Stimulated activated CD8-positive, alpha-beta memory T cell treated with anti-CD3 and anti-CD28 coated beads, Interleukin-12 subunit alpha, Interleukin-12 subunit beta, amount 100 ng/mL, for 4 hours (primary cell): ENCODE results near the gene KCNF1.

Experiments
- DNase-seq: peaks from one replicate; pipeline ENCODE4 v3.0.0-alpha.2; 2020; ENCODE audit warnings: low read depth

Gene KCNF1

GRCh38 chr2:10919771-10920621 is 8.3 kb downstream of the KCNF1 start:
- no peak for DNase-seq

DNA sequence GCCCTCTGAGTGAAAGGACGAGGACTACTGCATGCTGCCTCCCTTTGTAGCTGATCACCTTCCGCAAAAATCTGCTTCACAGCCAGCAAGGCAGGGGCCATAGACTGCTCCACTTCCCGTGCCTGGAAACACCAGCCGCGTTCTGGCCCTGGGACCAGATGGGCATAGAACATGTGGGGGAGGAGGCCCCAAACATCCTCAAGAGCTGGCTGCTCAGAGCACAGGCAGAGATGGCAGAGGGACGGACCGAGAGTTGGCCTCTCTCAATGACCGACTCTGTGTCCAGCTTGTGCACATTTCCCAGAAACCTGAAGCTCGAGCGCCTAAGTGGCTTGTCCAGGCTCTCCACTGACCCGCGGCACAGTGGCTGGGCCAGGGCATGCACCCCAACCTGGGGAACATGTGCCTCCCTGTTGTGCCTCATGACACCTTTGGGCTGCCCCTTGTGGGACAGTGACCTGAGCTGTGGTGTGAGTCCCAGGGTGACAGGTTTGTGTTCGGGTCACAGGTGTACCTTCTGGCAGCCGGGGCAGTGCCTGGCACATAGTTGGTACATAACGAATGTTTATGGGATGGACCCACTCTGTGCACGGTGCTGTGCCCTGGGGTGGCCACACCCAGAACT is 9.1 kb downstream of the KCNF1 start:
- no peak for DNase-seq

GRCh38 chr2:10921525-10921924 is 9.8 kb downstream of the KCNF1 start:
- no peak for DNase-seq

- no peak for DNase-seq
These were observed 10.7 kb downstream of the KCNF1 start for GRCh38 chr2:10922307-10923007.

GRCh38 chr2:10923008-10923375 is 11.3 kb downstream of the KCNF1 start:
- no peak for DNase-seq

- no peak for DNase-seq
These were observed 12.2 kb downstream of the KCNF1 start for GRCh38 chr2:10923965-10924364.

DNA sequence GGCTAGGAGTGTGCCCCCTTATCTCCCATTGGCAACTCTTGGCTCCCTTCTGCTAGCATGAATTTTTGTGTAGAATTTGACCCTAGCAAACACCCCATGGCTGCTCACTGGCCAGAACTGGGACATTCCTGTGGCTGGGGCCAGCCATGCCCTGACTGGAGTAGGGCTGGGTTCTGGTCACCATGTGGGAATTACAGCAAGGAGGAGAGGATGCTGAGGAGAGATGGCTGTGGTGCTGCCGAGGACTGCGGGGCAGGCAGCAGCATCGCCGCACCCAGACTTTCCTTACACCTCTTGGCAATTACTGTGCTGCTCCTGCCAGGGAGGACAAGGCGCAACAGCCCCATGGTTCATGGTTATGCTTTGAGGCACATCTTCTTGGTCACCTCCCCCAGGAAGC is 12.7 kb downstream of the KCNF1 start:
- no peak for DNase-seq

DNA sequence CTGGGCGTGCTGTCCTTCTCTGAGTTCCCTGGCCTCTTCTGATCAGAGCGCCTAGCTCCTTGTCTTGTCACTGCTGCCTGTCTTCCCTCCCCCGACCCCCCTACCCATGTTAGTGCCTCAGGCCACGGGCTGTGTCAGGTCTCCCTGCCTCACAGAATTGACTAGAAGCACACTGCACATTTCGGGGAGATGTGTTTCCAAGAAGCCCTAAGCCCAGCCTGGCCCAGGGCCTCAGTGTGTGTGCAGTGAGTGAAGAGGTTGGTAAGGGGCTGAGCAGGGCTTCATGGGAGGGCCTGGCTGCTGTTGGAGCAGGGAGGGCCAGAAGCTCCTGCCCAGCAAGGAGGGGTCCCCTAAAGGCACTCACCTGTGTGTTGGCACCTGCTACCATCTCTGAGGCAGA is 13.1 kb downstream of the KCNF1 start:
- no peak for DNase-seq

- DNase-seq = no peak
These were observed 14.6 kb downstream of the KCNF1 start for GRCh38 chr2:10926191-10926820.

DNA sequence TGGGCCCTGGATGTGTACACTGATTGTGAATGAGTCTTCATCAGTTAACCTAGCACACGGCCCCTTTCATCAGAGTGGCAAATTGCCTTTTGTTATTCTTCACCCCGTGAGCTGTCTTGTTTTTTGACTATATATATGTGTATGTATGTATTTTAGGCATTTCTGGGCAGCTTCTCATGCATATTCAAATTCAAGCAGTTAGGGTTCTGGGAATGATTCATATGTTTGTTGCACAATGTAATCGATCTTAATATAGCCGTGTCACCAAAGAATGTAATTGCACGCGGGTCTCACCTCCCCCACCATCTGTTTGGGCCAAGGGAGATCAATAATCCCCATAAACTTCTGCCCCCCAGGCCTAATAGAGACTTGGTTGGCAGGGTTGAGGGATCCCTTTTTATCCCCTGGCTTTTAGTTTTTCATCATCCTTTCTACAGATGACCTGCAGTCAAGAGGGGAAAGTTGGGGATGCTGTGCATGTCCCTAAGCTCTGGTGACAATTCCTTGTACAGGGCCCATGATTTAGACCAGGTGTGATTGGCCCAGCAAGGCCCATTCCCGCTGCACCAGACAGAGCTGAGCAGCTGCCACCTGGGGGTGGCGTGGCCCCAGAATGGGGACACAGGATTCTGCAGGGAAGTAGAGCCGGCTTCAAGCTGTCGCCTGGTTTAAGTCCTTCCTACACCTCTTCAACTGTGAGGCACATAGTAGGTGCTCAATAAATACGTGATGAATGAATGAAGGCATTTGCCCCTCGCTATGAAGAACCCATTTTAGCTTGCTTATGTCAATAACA is 19.2 kb downstream of the KCNF1 start:
- no peak for DNase-seq

GRCh38 chr2:10931710-10932255 is 20.0 kb downstream of the KCNF1 start:
- DNase-seq = no peak

- DNase-seq = no peak
These were observed 20.8 kb downstream of the KCNF1 start for GRCh38 chr2:10932345-10933151.

DNA sequence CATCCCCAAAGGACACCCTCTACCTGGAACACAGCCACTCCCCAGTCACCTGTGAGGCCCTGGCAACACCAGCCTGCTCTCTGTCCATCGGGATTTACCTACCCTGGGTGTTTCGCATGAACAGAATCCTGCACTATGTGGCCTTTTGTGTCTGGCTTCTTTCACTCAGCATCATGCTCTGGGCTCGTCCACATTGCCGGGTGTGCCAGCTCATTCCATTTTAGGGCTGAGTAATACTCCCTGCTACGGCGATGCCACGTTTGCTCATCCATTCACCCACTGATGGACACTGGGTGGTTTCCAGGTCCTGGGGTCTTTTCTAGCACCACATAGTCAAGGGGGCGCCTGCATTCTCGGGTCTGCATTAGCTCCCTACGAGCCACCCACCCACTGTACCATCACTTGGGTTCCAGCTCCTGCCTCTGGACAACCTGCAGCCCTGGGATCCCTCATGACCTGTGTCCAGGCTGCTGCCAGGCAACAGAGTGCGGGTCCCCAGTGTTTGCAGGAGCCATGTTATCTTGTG is 22.0 kb downstream of the KCNF1 start:
- DNase-seq = no peak

GRCh38 chr2:10934308-10934978 is 22.7 kb downstream of the KCNF1 start:
- DNase-seq = no peak

- no peak for DNase-seq
These were observed 23.2 kb downstream of the KCNF1 start for GRCh38 chr2:10934979-10935350.

- DNase-seq = no peak
These were observed 23.7 kb downstream of the KCNF1 start for GRCh38 chr2:10935366-10935918.

DNA sequence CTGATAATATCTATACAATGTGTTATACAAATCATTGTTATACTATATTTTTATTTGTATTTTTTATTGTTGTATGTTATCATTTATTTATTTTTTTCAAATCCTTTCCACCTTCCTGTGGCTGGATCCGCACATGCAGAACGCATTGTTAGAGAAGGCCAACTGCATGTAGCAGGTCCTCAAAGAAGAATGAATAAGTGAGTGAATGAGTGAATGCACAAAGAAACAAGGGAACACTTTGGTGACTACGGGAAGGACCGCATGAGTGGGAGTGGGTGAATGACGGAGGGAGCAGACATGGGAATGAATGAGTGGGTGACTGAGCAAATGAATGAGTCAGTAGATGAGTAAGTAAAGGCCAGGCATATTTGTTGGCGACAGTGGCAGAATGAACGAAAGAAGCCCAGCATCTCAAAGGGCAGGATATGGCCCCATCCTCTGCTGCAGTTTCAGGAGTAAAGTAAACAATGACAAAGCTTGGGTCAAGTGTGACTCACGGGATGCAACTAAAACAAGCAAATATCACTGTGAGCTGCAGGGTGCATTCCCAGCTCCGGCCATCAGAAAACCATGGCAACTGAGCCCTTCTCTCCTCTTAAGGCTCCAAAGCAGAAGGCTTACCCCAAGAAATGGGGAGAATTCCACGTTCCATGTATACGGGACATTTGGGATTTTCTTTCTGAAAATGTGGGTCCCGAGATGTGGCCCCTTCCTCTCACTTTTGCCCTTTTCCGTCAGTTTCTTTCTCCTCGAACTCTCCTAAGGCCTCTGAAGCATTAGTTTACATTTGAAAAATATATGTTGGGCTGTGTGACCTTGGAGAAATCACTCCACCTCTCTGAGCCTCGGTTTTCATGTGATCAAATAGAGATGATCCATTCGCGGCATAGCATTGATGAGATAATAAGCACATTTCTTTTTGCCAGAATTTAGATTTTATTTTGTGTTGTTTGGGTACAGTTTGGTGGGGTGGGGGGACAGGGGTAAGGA is 24.5 kb downstream of the KCNF1 start:
- DNase-seq = no peak

DNA sequence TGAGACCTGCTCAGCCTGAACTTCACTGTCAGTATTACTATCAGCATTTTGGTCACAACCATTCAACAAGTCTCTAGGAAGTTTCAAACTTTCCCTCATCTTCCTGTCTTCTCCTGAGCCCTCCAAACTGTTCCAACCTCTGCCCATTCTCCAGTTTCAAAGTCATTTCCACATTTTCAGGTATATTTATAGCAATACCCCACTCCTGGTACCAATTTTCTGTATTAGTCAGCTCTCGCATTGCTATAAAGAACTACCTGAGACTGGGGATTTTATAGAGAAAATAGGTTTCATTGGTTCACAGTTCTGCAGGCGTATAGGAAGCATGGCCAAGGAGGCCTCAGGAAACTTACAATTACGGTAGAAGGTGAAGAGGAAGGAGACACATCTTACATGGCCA is 27.3 kb downstream of the KCNF1 start:
- no peak for DNase-seq
